ENCODE data around the gene TTLL11. TPM values are rescaled to one million over a fixed set of nuclear protein-coding genes. Genes with fewer than 3 reads are reported as not detected.
"Not testable (repeated sequence)": the region's sequence is repeated elsewhere in the genome, so short reads cannot be mapped to it uniquely, and the experiment has no call there.

The TTLL11 gene
- total and polyA plus RNA-seq, 4 donors, result 1.4 to 4.5 (median 3.6) TPM

DNA sequence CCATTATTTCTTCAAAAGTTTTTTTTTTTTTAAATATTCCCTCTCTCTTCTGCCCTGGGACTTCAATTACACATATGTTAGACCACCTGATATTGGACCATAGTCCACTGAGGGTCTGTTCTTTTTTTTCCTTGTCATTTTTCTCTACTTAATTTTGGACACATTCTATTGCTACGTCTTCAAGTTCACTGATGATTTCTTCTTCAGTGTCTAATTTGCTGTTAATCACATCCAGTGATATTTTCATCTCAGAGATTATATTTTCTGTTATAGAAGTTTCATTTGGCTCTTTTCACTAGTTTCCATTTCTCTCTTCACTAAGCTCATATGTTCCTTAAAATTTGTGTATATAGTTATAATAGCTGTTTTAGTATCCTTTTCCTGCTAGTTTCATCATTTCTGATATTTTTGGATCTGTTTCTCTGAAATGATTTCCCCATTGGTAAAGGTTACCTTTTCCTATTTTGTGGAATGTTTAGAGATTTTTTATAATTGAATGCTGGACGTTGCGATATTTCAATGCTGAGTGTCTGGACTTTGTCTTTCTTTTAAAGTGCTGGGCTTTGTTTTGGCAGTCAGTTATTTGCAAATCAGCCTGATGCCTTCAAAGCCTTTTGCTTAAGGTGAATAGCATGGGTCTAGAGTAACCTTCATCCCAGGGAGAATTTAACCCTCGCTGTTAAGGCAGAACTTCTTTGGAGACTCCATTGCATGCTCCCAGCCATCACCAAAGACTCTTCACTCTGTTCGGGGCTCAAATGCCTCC lies 111.8 kb downstream of the TTLL11 start:
- DNase-seq (ENCODE audit: low spot score), result no peak
- H3K36me3 ChIP-seq (ENCODE audit: control insufficient read depth in 4 of 4, insufficient read depth in 3 of 4, low read depth in 1 of 4, low read length in 3 of 4), result no peaks in the 10 kb centered on the region
- no peaks in the 10 kb centered on the region for H3K27me3 ChIP-seq (ENCODE audit: control insufficient read depth in 4 of 4, insufficient read depth in 4 of 4, low read length in 3 of 4)
- H3K9me3 ChIP-seq (ENCODE audit: control insufficient read depth in 4 of 4, low read length in 3 of 4), result no peaks in the 10 kb centered on the region
- WGBS, result 71% methylated on average over 5 of the region's 5 CpGs
- TF ChIP-seq RAD21 (IDR thresholded peaks at IDR 0.05) (peak in 1 of 2 donors; percentile 12), FOXA2 (IDR thresholded peaks at IDR 0.05) (no peak), YY1 (IDR thresholded peaks at IDR 0.05) (no peak), RXRA (IDR thresholded peaks at IDR 0.05) (no peak), HNF4A (conservative IDR thresholded peaks at IDR 0.05) (peak; percentile 64), SP1 (IDR thresholded peaks at IDR 0.05) (peak; percentile 8), JUND (IDR thresholded peaks at IDR 0.05) (no peak)
- TF ChIP-seq, protein P1, sequence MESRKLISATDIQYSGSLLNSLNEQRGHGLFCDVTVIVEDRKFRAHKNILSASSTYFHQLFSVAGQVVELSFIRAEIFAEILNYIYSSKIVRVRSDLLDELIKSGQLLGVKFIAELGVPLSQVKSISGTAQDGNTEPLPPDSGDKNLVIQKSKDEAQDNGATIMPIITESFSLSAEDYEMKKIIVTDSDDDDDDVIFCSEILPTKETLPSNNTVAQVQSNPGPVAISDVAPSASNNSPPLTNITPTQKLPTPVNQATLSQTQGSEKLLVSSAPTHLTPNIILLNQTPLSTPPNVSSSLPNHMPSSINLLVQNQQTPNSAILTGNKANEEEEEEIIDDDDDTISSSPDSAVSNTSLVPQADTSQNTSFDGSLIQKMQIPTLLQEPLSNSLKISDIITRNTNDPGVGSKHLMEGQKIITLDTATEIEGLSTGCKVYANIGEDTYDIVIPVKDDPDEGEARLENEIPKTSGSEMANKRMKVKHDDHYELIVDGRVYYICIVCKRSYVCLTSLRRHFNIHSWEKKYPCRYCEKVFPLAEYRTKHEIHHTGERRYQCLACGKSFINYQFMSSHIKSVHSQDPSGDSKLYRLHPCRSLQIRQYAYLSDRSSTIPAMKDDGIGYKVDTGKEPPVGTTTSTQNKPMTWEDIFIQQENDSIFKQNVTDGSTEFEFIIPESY (IDR thresholded peaks at IDR 0.05), result no peak
- H3K4me3 ChIP-seq (ENCODE audit: low read depth in 1 of 3, low read length in 3 of 3), result no peak overlapping the region
- H3K4me1 ChIP-seq (ENCODE audit: control insufficient read depth in 4 of 4, insufficient read depth in 4 of 4, low read length in 3 of 4), result peaks cover 0 to 8% (median 5%) of the 10 kb centered on the region in 4 donors
- H3K27ac ChIP-seq (ENCODE audit: low read depth in 1 of 2, low read length in 2 of 2), result no peak overlapping the region
- no peak overlapping the region for H3K9ac ChIP-seq (ENCODE audit: low read depth in 1 of 2, low read length in 2 of 2)

DNA sequence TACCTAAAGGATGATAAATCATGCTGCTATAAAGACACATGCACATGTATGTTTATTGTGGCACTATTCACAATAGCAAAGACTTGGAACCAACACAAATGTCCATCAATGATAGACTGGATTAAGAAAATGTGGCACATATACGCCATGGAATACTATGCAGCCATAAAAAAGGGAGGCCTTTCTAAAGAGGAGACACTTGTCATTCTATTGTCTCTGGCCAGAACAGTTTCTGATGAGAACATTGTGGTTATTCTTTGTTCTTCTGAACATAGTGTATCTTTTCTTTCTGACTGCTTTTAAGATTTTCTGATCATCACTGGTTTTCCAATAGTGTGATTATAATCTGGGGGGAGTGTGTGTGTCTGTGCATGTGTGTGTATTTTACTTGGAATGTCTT lies 112.4 kb downstream of the TTLL11 start:
- not testable (repeated sequence) for H3K9ac ChIP-seq (ENCODE audit: low read depth in 1 of 2, low read length in 2 of 2); H3K36me3 ChIP-seq (ENCODE audit: control insufficient read depth in 4 of 4, insufficient read depth in 3 of 4, low read depth in 1 of 4, low read length in 3 of 4); H3K4me3 ChIP-seq (ENCODE audit: low read depth in 1 of 3, low read length in 3 of 3); H3K27me3 ChIP-seq (ENCODE audit: control insufficient read depth in 4 of 4, insufficient read depth in 4 of 4, low read length in 3 of 4); H3K27ac ChIP-seq (ENCODE audit: low read depth in 1 of 2, low read length in 2 of 2); H3K9me3 ChIP-seq (ENCODE audit: control insufficient read depth in 4 of 4, low read length in 3 of 4); DNase-seq (ENCODE audit: low spot score)
- peaks cover 0 to 12% (median 10%) of the 10 kb centered on the region in 4 donors for H3K4me1 ChIP-seq (ENCODE audit: control insufficient read depth in 4 of 4, insufficient read depth in 4 of 4, low read length in 3 of 4)
- WGBS, result 95% methylated on average over 1 of the region's 1 CpG

DNA sequence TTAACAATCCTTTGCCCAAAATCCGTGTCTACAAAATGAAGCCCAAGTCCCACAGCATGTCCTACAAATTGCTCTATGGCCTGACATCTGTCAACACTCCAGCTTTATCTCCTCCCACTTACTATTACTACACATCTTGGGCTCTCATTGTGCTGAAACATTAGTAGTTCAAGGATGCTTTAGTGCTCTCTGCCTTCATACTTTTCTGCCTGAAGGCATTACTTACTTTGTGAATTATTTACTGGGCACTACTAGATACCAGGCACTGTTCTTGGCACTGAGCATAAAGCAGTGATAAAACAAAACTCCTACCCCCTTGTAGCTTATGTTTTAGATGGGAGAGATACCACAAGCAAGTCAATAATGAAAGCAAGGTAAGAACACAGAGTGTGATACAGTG lies 113.4 kb downstream of the TTLL11 start:
- WGBS, result 89% methylated on average over 1 of the region's 1 CpG
- Histone ChIP-seq H3K27ac (ENCODE audit: low read depth in 1 of 2, low read length in 2 of 2) (no peak overlapping the region), H3K36me3 (ENCODE audit: control insufficient read depth in 4 of 4, insufficient read depth in 3 of 4, low read depth in 1 of 4, low read length in 3 of 4) (no peaks in the 10 kb centered on the region), H3K4me1 (ENCODE audit: control insufficient read depth in 4 of 4, insufficient read depth in 4 of 4, low read length in 3 of 4) (peaks cover 2 to 16% (median 10%) of the 10 kb centered on the region in 4 donors), H3K4me3 (ENCODE audit: low read depth in 1 of 3, low read length in 3 of 3) (no peak overlapping the region), H3K9ac (ENCODE audit: low read depth in 1 of 2, low read length in 2 of 2) (no peak overlapping the region), H3K27me3 (ENCODE audit: control insufficient read depth in 4 of 4, insufficient read depth in 4 of 4, low read length in 3 of 4) (no peaks in the 10 kb centered on the region), H3K9me3 (ENCODE audit: control insufficient read depth in 4 of 4, low read length in 3 of 4) (no peaks in the 10 kb centered on the region)
- DNase-seq (ENCODE audit: low spot score), result no peak
- TF ChIP-seq, protein P1 (IDR thresholded peaks at IDR 0.05), result no peak
- TF ChIP-seq NR2F2 (IDR thresholded peaks at IDR 0.05) (no peak), TAF1 (conservative IDR thresholded peaks at IDR 0.05) (no peak), JUND (IDR thresholded peaks at IDR 0.05) (no peak), FOXA1 (IDR thresholded peaks at IDR 0.05) (no peak), FOXA2 (IDR thresholded peaks at IDR 0.05) (no peak), RAD21 (IDR thresholded peaks at IDR 0.05) (no peak), EGR1 (IDR thresholded peaks at IDR 0.05; ENCODE audit: low read depth in 2 of 2) (no peak), GABPA (IDR thresholded peaks at IDR 0.05 in 1 of 2, conservative IDR thresholded peaks at IDR 0.05 in 1 of 2) (no peak)
- TF ChIP-seq, protein P2, sequence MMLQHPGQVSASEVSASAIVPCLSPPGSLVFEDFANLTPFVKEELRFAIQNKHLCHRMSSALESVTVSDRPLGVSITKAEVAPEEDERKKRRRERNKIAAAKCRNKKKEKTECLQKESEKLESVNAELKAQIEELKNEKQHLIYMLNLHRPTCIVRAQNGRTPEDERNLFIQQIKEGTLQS (IDR thresholded peaks at IDR 0.05), result no peak
- TF ChIP-seq, protein P3, sequence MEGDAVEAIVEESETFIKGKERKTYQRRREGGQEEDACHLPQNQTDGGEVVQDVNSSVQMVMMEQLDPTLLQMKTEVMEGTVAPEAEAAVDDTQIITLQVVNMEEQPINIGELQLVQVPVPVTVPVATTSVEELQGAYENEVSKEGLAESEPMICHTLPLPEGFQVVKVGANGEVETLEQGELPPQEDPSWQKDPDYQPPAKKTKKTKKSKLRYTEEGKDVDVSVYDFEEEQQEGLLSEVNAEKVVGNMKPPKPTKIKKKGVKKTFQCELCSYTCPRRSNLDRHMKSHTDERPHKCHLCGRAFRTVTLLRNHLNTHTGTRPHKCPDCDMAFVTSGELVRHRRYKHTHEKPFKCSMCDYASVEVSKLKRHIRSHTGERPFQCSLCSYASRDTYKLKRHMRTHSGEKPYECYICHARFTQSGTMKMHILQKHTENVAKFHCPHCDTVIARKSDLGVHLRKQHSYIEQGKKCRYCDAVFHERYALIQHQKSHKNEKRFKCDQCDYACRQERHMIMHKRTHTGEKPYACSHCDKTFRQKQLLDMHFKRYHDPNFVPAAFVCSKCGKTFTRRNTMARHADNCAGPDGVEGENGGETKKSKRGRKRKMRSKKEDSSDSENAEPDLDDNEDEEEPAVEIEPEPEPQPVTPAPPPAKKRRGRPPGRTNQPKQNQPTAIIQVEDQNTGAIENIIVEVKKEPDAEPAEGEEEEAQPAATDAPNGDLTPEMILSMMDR (IDR thresholded peaks at IDR 0.05; ENCODE audit: low read depth, low read length, missing input control), result no peak
